Adrenal gland (tissue), 12 donors: ENCODE data around the gene OR8B8. TPM values are rescaled to one million over a fixed set of nuclear protein-coding genes. Genes with fewer than 3 reads are reported as not detected.
"Not testable (repeated sequence)": the region's sequence is repeated elsewhere in the genome, so short reads cannot be mapped to it uniquely, and the experiment has no call there.

Experiments used
- DNase-seq, 7 donors: peaks; one replicate each; pipeline ENCODE4 v3.0.0-alpha.2; 2019 to 2020
- H3K27ac ChIP-seq, 5 donors: fragments of 200-600 bp; sonication (generic) in 4 of 5; 1 replicate in 3 of 5; 2 replicates in 2 of 5; pipeline versions ENCODE4 v1.5.1 to v1.8.0; 2016 to 2020; ENCODE audit warnings: mild to moderate bottlenecking in 1 of 5
- H3K27me3 ChIP-seq: fragments of 200-600 bp; 2 replicates; pipeline ENCODE4 v1.8.0; 2021
- H3K36me3 ChIP-seq, 2 donors: fragments of 200-600 bp; replicated peaks in 1 of 2; 1 replicate in 1 of 2; 2 replicates in 1 of 2; pipeline versions ENCODE4 v1.5.1 to v1.8.0; 2018 to 2022
- H3K4me1 ChIP-seq, 2 donors: fragments of 200-600 bp; replicated peaks in 1 of 2; 1 replicate in 1 of 2; 2 replicates in 1 of 2; pipeline versions ENCODE4 v1.5.1 to v1.8.0; 2018 to 2021
- H3K4me3 ChIP-seq, 4 donors: fragments of 200-600 bp; sonication (generic) in 3 of 4; one replicate each; pipeline ENCODE4 v1.5.1; 2016 to 2018
- H3K9me3 ChIP-seq, 3 donors: fragments of 200-600 bp; sonication (generic) in 1 of 3; replicated peaks in 1 of 3; 1 replicate in 2 of 3; 2 replicates in 1 of 3; pipeline versions ENCODE4 v1.5.1 to v1.8.0; 2016 to 2021
- CTCF ChIP-seq, 6 experiments: fragments of 450-650 bp in 4 of 6; fragments of 200-600 bp in 2 of 6; sonication (generic) in 1 of 6; IDR thresholded peaks; 1 replicate in 5 of 6; 2 replicates in 1 of 6; pipeline versions ENCODE4 v1.5.1 to v1.8.0; 2016 to 2021; ENCODE audit warnings: antibody characterized with exemption in 6 of 6, mild to moderate bottlenecking in 2 of 6, moderate library complexity in 1 of 6
- POLR2A ChIP-seq, 2 donors: fragments of 450-650 bp; IDR thresholded peaks; one replicate each; pipeline ENCODE4 v1.6.1; 2017; ENCODE audit warnings: antibody characterized with exemption in 2 of 2, mild to moderate bottlenecking in 2 of 2, moderate library complexity in 1 of 2
- WGBS, 4 donors: extraction: QIAGEN DNeasy Blood & Tissue Kit in 2 of 4; methylation state at CpG; one replicate each; pipeline versions ENCODE4 v1.1.5 to v1.1.7; 2013 to 2017; 5-methylcytosine and 5-hydroxymethylcytosine counted together
- intact Hi-C, 2 donors: fragments of 100-400 bp; cut with DNase I; formaldehyde crosslinking; loops; one replicate each; pipeline versions ENCODE4 v1.14.1 to v1.15.0; 2022 to 2023
- polyA plus RNA-seq, 3 donors: library from polyadenylated mRNA; stranded (reverse); fragments of 200-250 nt in 2 of 3; fragments of 350-450 nt in 1 of 3; fragmentation: Illumina TruSeq in 1 of 3; extraction: RNeasy Lipid Tissue Mini Kit (QIAGEN cat#74804) in 1 of 3; gene quantifications; one replicate each; pipeline ENCODE4 v1.2.3, GENCODE V29; 2013 to 2014
- total RNA-seq, 9 donors: library from RNA; depleted of rRNA in 4 of 9; stranded (reverse); fragments of >200 nt in 4 of 9; fragments of 120-200 nt in 1 of 9; fragmentation: NEBNext Ultra II Directional in 1 of 9; extraction: Animal tissue kit (Norgen Biotek cat#: 25700) in 1 of 9; gene quantifications; one replicate each; pipeline versions ENCODE4 v1.1.0 to v1.2.4, GENCODE V29; 2013 to 2023
- donor health status: healthy with polysubstance abuse.
- donor health status: Bipolar disorder and iron deficiency.
- donor health status: DM: yes; HTN: yes; CAD: no.
- donor health status: DM: no; HTN: no; CAD: no.
- donor health status: DM: no; HTN: no; CAD: no.
- donor health status: DM: yes; HTN: yes; CAD: no.

OR8B8 gene
- total and polyA plus RNA-seq, 12 donors, result not detected

- 48 to 67% (median 62%) methylated on average over 2 of the region's 2 CpGs for WGBS, 4 donors
- Histone ChIP-seq H3K4me1 (no peaks in the 10 kb centered on the region), H3K27me3 (peaks cover 9% of the 10 kb centered on the region), H3K4me3 (no peak overlapping the region), H3K36me3 (no peaks in the 10 kb centered on the region), H3K9me3 (no peaks in the 10 kb centered on the region), H3K27ac (no peak overlapping the region)
- TF ChIP-seq POLR2A (IDR thresholded peaks at IDR 0.05), result no peak
- TF ChIP-seq CTCF (IDR thresholded peaks at IDR 0.05), result no peak
- no peak for DNase-seq
- intact Hi-C loops, result no loop called here
Observed at GRCh38 chr11:124405581-124405980, 39.9 kb downstream of the OR8B8 start.

GRCh38 chr11:124403186-124403585 is 42.3 kb downstream of the OR8B8 start:
- H3K36me3 ChIP-seq, H3K27ac ChIP-seq, H3K4me1 ChIP-seq, H3K4me3 ChIP-seq, H3K27me3 ChIP-seq, DNase-seq, H3K9me3 ChIP-seq, intact Hi-C loops: not testable (repeated sequence)
- 88 to 93% (median 90%) methylated on average over 6 to 19 of the region's 27 CpGs for WGBS, 4 donors

- H3K4me1 ChIP-seq, result no peaks in the 10 kb centered on the region
- no peak for TF ChIP-seq POLR2A (IDR thresholded peaks at IDR 0.05)
- TF ChIP-seq CTCF (IDR thresholded peaks at IDR 0.05), result peak; percentile 43 to 67 (median 58)
- H3K36me3 ChIP-seq, result no peaks in the 10 kb centered on the region
- peak; percentile 44 to 86 (median 76) for DNase-seq
- no peak overlapping the region for H3K4me3 ChIP-seq
- H3K27ac ChIP-seq, result no peak overlapping the region
- intact Hi-C loops, result no loop called here
- no peaks in the 10 kb centered on the region for H3K27me3 ChIP-seq
- WGBS, 4 donors, result 34 to 48% (median 45%) methylated on average over 8 of the region's 8 CpGs
- no peaks in the 10 kb centered on the region for H3K9me3 ChIP-seq
Observed at GRCh38 chr11:124402326-124402922, 43.1 kb downstream of the OR8B8 start.

- intact Hi-C loops, result no loop called here
- TF ChIP-seq CTCF (IDR thresholded peaks at IDR 0.05) (no peak), POLR2A (IDR thresholded peaks at IDR 0.05) (no peak)
- no peaks in the 10 kb centered on the region for H3K4me1 ChIP-seq
- DNase-seq, result no peak
- H3K36me3 ChIP-seq, result no peaks in the 10 kb centered on the region
- no peak within 1 kb of the TSS for H3K27ac ChIP-seq
- H3K4me3 ChIP-seq, result no peak within 1 kb of the TSS
- H3K27me3 ChIP-seq, result no peaks in the 10 kb centered on the region
- H3K9me3 ChIP-seq, result no peaks in the 10 kb centered on the region
Observed at GRCh38 chr11:124398924-124399323, 46.6 kb downstream of the OR8B8 start, which contains the start of gene OR8B3. TSS of gene OR8B3 (minus strand) at chr11:124399024. CDS start at chr11:124397351, 1,673 bp downstream.

- H3K4me1 ChIP-seq, H3K4me3 ChIP-seq, H3K36me3 ChIP-seq, DNase-seq, H3K27ac ChIP-seq, H3K27me3 ChIP-seq, H3K9me3 ChIP-seq, intact Hi-C loops: not testable (repeated sequence)
- 74 to 94% (median 84%) methylated on average over 2 to 3 of the region's 4 CpGs for WGBS, 4 donors
Observed at GRCh38 chr11:124396847-124397246, 48.6 kb downstream of the OR8B8 start.
